Liver (tissue), 9 donors: ENCODE results near the gene KIAA0513. TPM values are rescaled to one million over a fixed set of nuclear protein-coding genes. Genes with fewer than 3 reads are reported as not detected.

ENCODE experiments used
- DNase-seq: peaks from one replicate; pipeline ENCODE4 v3.0.0-alpha.2; 2017; ENCODE audit warnings: low spot score
- H3K27ac ChIP-seq, 2 donors: one replicate each; pipeline ENCODE4 v1.7.0; 2013; ENCODE audit warnings: inconsistent platforms in 2 of 2, low read length in 2 of 2, control low read depth in 1 of 2, low read depth in 1 of 2, mild to moderate bottlenecking in 1 of 2
- H3K27me3 ChIP-seq, 4 donors: one replicate each; pipeline versions ENCODE4 v1.6.1 to v1.7.0; 2013; ENCODE audit warnings: low read length in 3 of 4, inconsistent platforms in 1 of 4, mild to moderate bottlenecking in 1 of 4, moderate library complexity in 1 of 4; ENCODE audit not compliant: control insufficient read depth in 4 of 4, insufficient read depth in 4 of 4
- H3K36me3 ChIP-seq, 4 donors: one replicate each; pipeline versions ENCODE4 v1.6.1 to v1.7.0; 2013; ENCODE audit warnings: low read length in 3 of 4, mild to moderate bottlenecking in 3 of 4, low read depth in 1 of 4, moderate library complexity in 1 of 4; ENCODE audit not compliant: control insufficient read depth in 4 of 4, insufficient read depth in 3 of 4
- H3K4me1 ChIP-seq, 4 donors: one replicate each; pipeline versions ENCODE4 v1.6.1 to v1.7.0; 2013; ENCODE audit warnings: low read length in 3 of 4, mild to moderate bottlenecking in 3 of 4, moderate library complexity in 1 of 4; ENCODE audit not compliant: control insufficient read depth in 4 of 4, insufficient read depth in 4 of 4
- H3K4me3 ChIP-seq, 3 donors: one replicate each; pipeline versions ENCODE4 v1.6.1 to v1.7.0; 2013; ENCODE audit warnings: low read length in 3 of 3, control low read depth in 1 of 3, low read depth in 1 of 3, mild to moderate bottlenecking in 1 of 3
- H3K9ac ChIP-seq, 2 donors: one replicate each; pipeline ENCODE4 v1.7.0; 2013; ENCODE audit warnings: low read length in 2 of 2, mild to moderate bottlenecking in 2 of 2, moderate library complexity in 2 of 2, control low read depth in 1 of 2, low read depth in 1 of 2
- H3K9me3 ChIP-seq, 4 donors: one replicate each; pipeline versions ENCODE4 v1.6.1 to v1.7.0; 2013; ENCODE audit warnings: low read length in 3 of 4; ENCODE audit not compliant: control insufficient read depth in 4 of 4
- CTCF ChIP-seq: fragments of 150-350 bp; IDR thresholded peaks from 2 replicates; pipeline ENCODE4 v1.5.1; 2017; ENCODE audit warnings: improper control_type of control experiment, low read depth, low read length; ENCODE audit not compliant: missing input control
- EGR1 ChIP-seq, 2 donors: IDR thresholded peaks; 2 replicates each; pipeline ENCODE4 v1.6.1; 2016 to 2018; ENCODE audit warnings: antibody characterized with exemption in 2 of 2, low read depth in 2 of 2
- FOXA1 ChIP-seq: IDR thresholded peaks from 2 replicates; pipeline ENCODE4 v1.6.1; 2016; ENCODE audit warnings: antibody characterized with exemption
- FOXA2 ChIP-seq: IDR thresholded peaks from 2 replicates; pipeline ENCODE4 v1.6.1; 2016; ENCODE audit warnings: antibody characterized with exemption
- HNF4A ChIP-seq, 2 donors: conservative IDR thresholded peaks; 2 replicates each; pipeline ENCODE4 v1.6.1; 2016; ENCODE audit warnings: antibody characterized with exemption in 2 of 2, mild to moderate bottlenecking in 2 of 2
- NR2F2 ChIP-seq: IDR thresholded peaks from 2 replicates; pipeline ENCODE4 v1.6.1; 2016; ENCODE audit warnings: antibody characterized with exemption
- RAD21 ChIP-seq, 2 donors: IDR thresholded peaks; 2 replicates each; pipeline ENCODE4 v1.6.1; 2016; ENCODE audit warnings: antibody characterized with exemption in 2 of 2, mild to moderate bottlenecking in 2 of 2
- RXRA ChIP-seq, 2 donors: IDR thresholded peaks; 2 replicates each; pipeline ENCODE4 v1.6.1; 2017 to 2018; ENCODE audit warnings: antibody characterized with exemption in 2 of 2, mild to moderate bottlenecking in 1 of 2
- SP1 ChIP-seq: IDR thresholded peaks from 2 replicates; pipeline ENCODE4 v1.6.1; 2018; ENCODE audit warnings: antibody characterized with exemption, mild to moderate bottlenecking
- TAF1 ChIP-seq: conservative IDR thresholded peaks from 2 replicates; pipeline ENCODE4 v1.6.1; 2016; ENCODE audit warnings: antibody characterized with exemption, mild to moderate bottlenecking
- YY1 ChIP-seq: IDR thresholded peaks from 2 replicates; pipeline ENCODE4 v1.6.1; 2016; ENCODE audit warnings: antibody characterized with exemption, mild to moderate bottlenecking
- WGBS: extraction: QIAGEN DNeasy Blood & Tissue Kit; methylation state at CpG from one replicate; pipeline ENCODE4 v1.1.7; 2013; 5-methylcytosine and 5-hydroxymethylcytosine counted together
- polyA plus RNA-seq, 2 donors: library from polyadenylated mRNA; stranded (reverse) in 1 of 2; unstranded in 1 of 2; fragments of 200-250 nt in 1 of 2; fragments of >200 nt in 1 of 2; fragmentation: Nextera tagmentation in 1 of 2; extraction: Ambion mirVana in 1 of 2; gene quantifications; one replicate each; pipeline versions ENCODE4 v1.2.1 to v1.2.3, GENCODE V29; 2013 to 2015
- total RNA-seq, 2 donors: library from RNA; depleted of rRNA; stranded (reverse); fragments of >200 nt; gene quantifications; one replicate each; pipeline ENCODE4 v1.2.3, GENCODE V29; 2014
- TF ChIP-seq, protein P1 (sequence below): IDR thresholded peaks from 2 replicates; pipeline ENCODE4 v1.6.1; 2016; ENCODE audit warnings: antibody characterized with exemption
- TF ChIP-seq, protein P2 (sequence below): IDR thresholded peaks from 2 replicates; pipeline ENCODE4 v1.6.1; 2016; ENCODE audit warnings: antibody characterized with exemption
- TF ChIP-seq, protein P3 (sequence below): IDR thresholded peaks from 2 replicates; pipeline ENCODE4 v1.6.1; 2016; ENCODE audit warnings: antibody characterized with exemption
- donor health status: healthy.
- donor health status: healthy.
- donor health status: healthy.
- donor health status: healthy.
- donor health status: healthy.

Gene KIAA0513
- total RNA-seq (1 to 10 TPM; 3.9 to 5.9 TPM), polyA plus RNA-seq (1 to 10 TPM; 1.5 to 1.8 TPM)

DNA sequence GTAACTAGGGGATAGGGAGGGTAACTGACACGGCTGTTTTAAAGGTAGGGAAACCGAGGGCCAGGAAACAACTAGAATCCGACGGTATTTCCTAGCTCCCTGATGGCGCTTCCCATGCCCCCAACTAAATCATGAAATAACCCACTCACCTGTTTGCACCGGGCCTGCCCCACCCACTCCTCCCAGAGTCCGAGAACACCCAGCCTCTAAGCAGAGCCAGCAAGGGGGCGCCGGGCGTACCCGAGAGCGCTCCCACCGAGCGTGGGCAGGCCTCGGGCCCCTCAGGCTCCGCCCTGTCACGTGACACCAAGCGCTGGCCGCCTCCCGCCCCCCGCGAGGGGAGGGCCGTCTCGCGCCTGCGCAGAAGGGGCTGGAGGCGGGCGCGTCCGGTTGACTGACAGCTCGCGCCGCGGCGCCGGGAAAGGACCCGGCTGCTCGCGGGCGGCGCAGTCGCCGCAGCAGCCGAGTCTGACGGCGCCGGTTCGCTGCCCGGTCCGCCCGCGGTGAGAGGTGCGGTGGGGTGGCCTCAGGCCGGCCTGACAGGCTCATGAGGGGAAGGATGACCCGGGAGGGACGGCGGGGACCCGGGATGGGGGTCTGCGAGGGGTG is at the start of gene KIAA0513:
Gene KIAA0513, plus strand, starts transcription at position 447 of the 609 bp plus-strand sequence. CDS start 39,277 bp downstream, outside the sequence.
- Histone ChIP-seq H3K27ac (peak within 1 kb of the TSS; percentile 2 to 83), H3K9ac (peak within 1 kb of the TSS; percentile 62 to 97), H3K4me3 (peak within 1 kb of the TSS; percentile 59 to 92 (median 92)), H3K4me1 (peaks cover 0 to 15% (median 9%) of the 10 kb centered on the region in 4 donors), H3K36me3 (no peaks in the 10 kb centered on the region), H3K27me3 (no peaks in the 10 kb centered on the region), H3K9me3 (no peaks in the 10 kb centered on the region)
- DNase-seq: peak; percentile 96
- TF ChIP-seq RAD21 (IDR thresholded peaks at IDR 0.05) (peak; percentile 39 to 49), EGR1 (IDR thresholded peaks at IDR 0.05; ENCODE audit: low read depth in 2 of 2) (peak in 1 of 2 donors; percentile 71), FOXA2 (no peak), YY1 (peak; percentile 21), RXRA (IDR thresholded peaks at IDR 0.05) (no peak), SP1 (peak; percentile 29)
- TF ChIP-seq, protein P1, sequence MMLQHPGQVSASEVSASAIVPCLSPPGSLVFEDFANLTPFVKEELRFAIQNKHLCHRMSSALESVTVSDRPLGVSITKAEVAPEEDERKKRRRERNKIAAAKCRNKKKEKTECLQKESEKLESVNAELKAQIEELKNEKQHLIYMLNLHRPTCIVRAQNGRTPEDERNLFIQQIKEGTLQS: no peak
- TF ChIP-seq, protein P2, sequence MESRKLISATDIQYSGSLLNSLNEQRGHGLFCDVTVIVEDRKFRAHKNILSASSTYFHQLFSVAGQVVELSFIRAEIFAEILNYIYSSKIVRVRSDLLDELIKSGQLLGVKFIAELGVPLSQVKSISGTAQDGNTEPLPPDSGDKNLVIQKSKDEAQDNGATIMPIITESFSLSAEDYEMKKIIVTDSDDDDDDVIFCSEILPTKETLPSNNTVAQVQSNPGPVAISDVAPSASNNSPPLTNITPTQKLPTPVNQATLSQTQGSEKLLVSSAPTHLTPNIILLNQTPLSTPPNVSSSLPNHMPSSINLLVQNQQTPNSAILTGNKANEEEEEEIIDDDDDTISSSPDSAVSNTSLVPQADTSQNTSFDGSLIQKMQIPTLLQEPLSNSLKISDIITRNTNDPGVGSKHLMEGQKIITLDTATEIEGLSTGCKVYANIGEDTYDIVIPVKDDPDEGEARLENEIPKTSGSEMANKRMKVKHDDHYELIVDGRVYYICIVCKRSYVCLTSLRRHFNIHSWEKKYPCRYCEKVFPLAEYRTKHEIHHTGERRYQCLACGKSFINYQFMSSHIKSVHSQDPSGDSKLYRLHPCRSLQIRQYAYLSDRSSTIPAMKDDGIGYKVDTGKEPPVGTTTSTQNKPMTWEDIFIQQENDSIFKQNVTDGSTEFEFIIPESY: no peak
- WGBS: under 1% methylated on average over 59 of the region's 59 CpGs

DNA sequence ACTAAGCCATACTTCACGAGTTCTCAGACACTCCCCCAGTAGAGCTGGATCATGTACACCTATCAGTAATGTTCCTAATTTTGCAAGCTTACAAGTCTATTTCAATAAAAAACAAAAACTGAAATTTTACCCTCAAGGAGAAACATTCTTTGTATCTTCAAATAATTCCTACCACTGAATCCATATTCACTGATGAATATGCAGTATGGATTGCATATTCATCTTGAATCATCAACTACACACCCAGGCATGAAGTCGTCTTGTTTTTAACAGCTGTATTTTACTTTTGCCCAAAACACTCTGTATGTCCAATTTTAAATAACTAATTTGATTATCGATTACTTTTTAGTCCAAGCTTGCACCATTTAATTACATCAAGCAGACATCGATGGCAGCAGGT is 48.1 kb upstream of the KIAA0513 start:
- H3K9ac ChIP-seq: no peak overlapping the region
- peaks cover 11 to 54% (median 36%) of the 10 kb centered on the region in 4 donors for H3K36me3 ChIP-seq
- H3K4me1 ChIP-seq: peaks cover 0 to 2% (median under 1%) of the 10 kb centered on the region in 4 donors
- WGBS: 92% methylated on average over 4 of the region's 4 CpGs
- no peaks in the 10 kb centered on the region for H3K9me3 ChIP-seq
- DNase-seq: no peak
- H3K4me3 ChIP-seq: no peak overlapping the region
- H3K27me3 ChIP-seq: no peaks in the 10 kb centered on the region
- H3K27ac ChIP-seq: no peak overlapping the region
- TF ChIP-seq RAD21 (IDR thresholded peaks at IDR 0.05): no peak
- TF ChIP-seq HNF4A (conservative IDR thresholded peaks at IDR 0.05): no peak
- no peak for TF ChIP-seq FOXA2
- TF ChIP-seq YY1: no peak
- TF ChIP-seq SP1: no peak
- TF ChIP-seq CTCF: no peak
- TF ChIP-seq NR2F2: no peak
- no peak for TF ChIP-seq TAF1
- no peak for TF ChIP-seq FOXA1
- TF ChIP-seq, protein P3, sequence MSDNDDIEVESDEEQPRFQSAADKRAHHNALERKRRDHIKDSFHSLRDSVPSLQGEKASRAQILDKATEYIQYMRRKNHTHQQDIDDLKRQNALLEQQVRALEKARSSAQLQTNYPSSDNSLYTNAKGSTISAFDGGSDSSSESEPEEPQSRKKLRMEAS: no peak
- TF ChIP-seq, protein P1: no peak
